PC-3 (cell line): Measurements from ENCODE around the gene KRT5.

Source experiments
- CTCF ChIP-seq: fragments of 300-600 bp; sonication (generic); conservative IDR thresholded peaks from 2 replicates; pipeline ENCODE4 v1.5.1; 2017; ENCODE audit warnings: antibody characterized with exemption, low read depth, mild to moderate bottlenecking, low read length
- EZH2 ChIP-seq: fragments of 300-600 bp; sonication (generic); IDR thresholded peaks from one replicate; pipeline ENCODE4 v1.6.1; 2017; ENCODE audit warnings: antibody characterized with exemption, mild to moderate bottlenecking, low read length; ENCODE audit not compliant: unreplicated experiment

- TF ChIP-seq CTCF (no peak), EZH2 (no peak)
Observed at GRCh38 chr12:52521175-52521567, 977 bp upstream of the KRT5 start.
